Smooth muscle cell (in vitro differentiated cells): Measurements from ENCODE around the gene HCCS. TPM values are rescaled to one million over a fixed set of nuclear protein-coding genes. Genes with fewer than 3 reads are reported as not detected.

Experiments
- DNase-seq: peaks from one replicate; lab custom pipeline; 2025; ENCODE audit not compliant: unreplicated experiment; lab: John Stamatoyannopoulos, UW
- H2AFZ ChIP-seq: fragments of 200-600 bp; sonication (generic); 2 replicates; pipeline ENCODE4 v1.6.0; 2016; ENCODE audit warnings: antibody characterized with exemption, low read depth, mild to moderate bottlenecking
- H3F3A ChIP-seq: fragments of 200-600 bp; sonication (generic); 2 replicates; pipeline ENCODE4 v1.6.0; 2017; ENCODE audit warnings: antibody characterized with exemption, low read depth
- H3K27ac ChIP-seq: fragments of 200-600 bp; sonication (generic); 2 replicates; pipeline ENCODE4 v1.5.1; 2016; ENCODE audit warnings: low read depth, mild to moderate bottlenecking
- H3K27me3 ChIP-seq: fragments of 200-600 bp; sonication (generic); 2 replicates; pipeline ENCODE4 v1.6.1; 2016; ENCODE audit warnings: low read depth, mild to moderate bottlenecking
- H3K36me3 ChIP-seq: fragments of 200-600 bp; sonication (generic); 2 replicates; pipeline ENCODE4 v1.5.1; 2016; ENCODE audit warnings: low read depth
- H3K4me1 ChIP-seq: fragments of 200-600 bp; sonication (generic); 2 replicates; pipeline ENCODE4 v1.5.1; 2016; ENCODE audit warnings: low read depth
- H3K4me2 ChIP-seq: fragments of 200-600 bp; sonication (generic); 2 replicates; pipeline ENCODE4 v1.6.0; 2016; ENCODE audit warnings: mild to moderate bottlenecking
- H3K4me3 ChIP-seq: fragments of 200-600 bp; sonication (generic); 2 replicates; pipeline ENCODE4 v1.5.1; 2016; ENCODE audit warnings: mild to moderate bottlenecking
- H3K79me2 ChIP-seq: fragments of 200-600 bp; sonication (generic); 2 replicates; pipeline ENCODE4 v1.6.0; 2016; ENCODE audit warnings: low read depth, mild to moderate bottlenecking
- H3K9ac ChIP-seq: fragments of 200-600 bp; sonication (generic); 2 replicates; pipeline ENCODE4 v1.6.0; 2016; ENCODE audit warnings: low read depth
- H3K9me3 ChIP-seq: fragments of 200-600 bp; sonication (generic); replicated peaks from 2 replicates; pipeline ENCODE4 v1.5.1; 2016; ENCODE audit warnings: low read depth
- H4K20me1 ChIP-seq: fragments of 200-600 bp; sonication (generic); 2 replicates; pipeline ENCODE4 v1.6.0; 2016; ENCODE audit warnings: low read depth
- whole genome bisulfite sequencing: methylation state at CpG from one replicate; pipeline ENCODE4 v1.1.7; 2016; ENCODE audit warnings: low lambda C conversion rate; 5-methylcytosine and 5-hydroxymethylcytosine counted together
- polyA plus RNA-seq: library from polyadenylated mRNA; unstranded; fragments of >200 nt; fragmentation: Nextera tagmentation; extraction: Ambion mirVana; gene quantifications from 2 replicates; pipeline ENCODE4 v1.2.1, GENCODE V29; 2016
- total RNA-seq: library from RNA; depleted of rRNA; stranded (reverse); fragments of >200 nt; gene quantifications from 2 replicates; pipeline ENCODE4 v1.2.3, GENCODE V29; 2014
- TF ChIP-seq, protein P1 (sequence below): fragments of 200-600 bp; sonication (generic); IDR thresholded peaks from 2 replicates; pipeline ENCODE4 v1.5.1; 2017; ENCODE audit warnings: borderline replicate concordance, mild to moderate bottlenecking, antibody characterized with exemption; ENCODE audit not compliant: insufficient read depth, poor library complexity, severe bottlenecking

The HCCS gene
- total and polyA plus RNA-seq, 2 experiments from 2014 or later, result 25.8 to 27.3 TPM

DNA sequence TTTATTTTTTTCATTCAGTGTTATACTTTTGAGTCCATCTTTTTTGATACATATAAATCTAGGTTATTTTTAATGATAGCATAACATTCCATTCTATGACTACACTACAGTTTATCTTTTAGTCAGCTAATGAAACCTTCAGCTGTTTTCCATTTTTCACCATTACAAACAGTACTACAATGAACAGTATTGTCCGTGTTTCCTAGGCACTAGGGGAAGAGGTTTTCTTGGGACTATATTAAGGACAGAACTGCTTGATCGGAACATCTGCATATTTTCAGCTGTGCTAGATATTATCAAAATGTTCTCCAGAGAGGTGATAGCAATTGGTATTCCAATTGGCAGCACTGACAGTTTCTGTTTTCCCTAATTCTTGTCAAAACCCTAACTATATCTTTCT is 44.3 kb upstream of the HCCS start:
- no peaks in the 10 kb centered on the region for H3F3A ChIP-seq
- no peak overlapping the region for H3K4me3 ChIP-seq
- no peak overlapping the region for H2AFZ ChIP-seq
- H3K4me1 ChIP-seq, result no peaks in the 10 kb centered on the region
- H3K79me2 ChIP-seq, result no peaks in the 10 kb centered on the region
- H3K27me3 ChIP-seq, result no peaks in the 10 kb centered on the region
- no peaks in the 10 kb centered on the region for H3K9me3 ChIP-seq
- no peak for DNase-seq
- no peaks in the 10 kb centered on the region for H4K20me1 ChIP-seq
- no peak overlapping the region for H3K27ac ChIP-seq
- 92% methylated on average over 2 of the region's 2 CpGs for whole genome bisulfite sequencing
- TF ChIP-seq, protein P1, sequence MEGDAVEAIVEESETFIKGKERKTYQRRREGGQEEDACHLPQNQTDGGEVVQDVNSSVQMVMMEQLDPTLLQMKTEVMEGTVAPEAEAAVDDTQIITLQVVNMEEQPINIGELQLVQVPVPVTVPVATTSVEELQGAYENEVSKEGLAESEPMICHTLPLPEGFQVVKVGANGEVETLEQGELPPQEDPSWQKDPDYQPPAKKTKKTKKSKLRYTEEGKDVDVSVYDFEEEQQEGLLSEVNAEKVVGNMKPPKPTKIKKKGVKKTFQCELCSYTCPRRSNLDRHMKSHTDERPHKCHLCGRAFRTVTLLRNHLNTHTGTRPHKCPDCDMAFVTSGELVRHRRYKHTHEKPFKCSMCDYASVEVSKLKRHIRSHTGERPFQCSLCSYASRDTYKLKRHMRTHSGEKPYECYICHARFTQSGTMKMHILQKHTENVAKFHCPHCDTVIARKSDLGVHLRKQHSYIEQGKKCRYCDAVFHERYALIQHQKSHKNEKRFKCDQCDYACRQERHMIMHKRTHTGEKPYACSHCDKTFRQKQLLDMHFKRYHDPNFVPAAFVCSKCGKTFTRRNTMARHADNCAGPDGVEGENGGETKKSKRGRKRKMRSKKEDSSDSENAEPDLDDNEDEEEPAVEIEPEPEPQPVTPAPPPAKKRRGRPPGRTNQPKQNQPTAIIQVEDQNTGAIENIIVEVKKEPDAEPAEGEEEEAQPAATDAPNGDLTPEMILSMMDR, result no peak
- H3K9ac ChIP-seq, result no peak overlapping the region
- H3K4me2 ChIP-seq, result no peak overlapping the region
- H3K36me3 ChIP-seq, result no peaks in the 10 kb centered on the region

DNA sequence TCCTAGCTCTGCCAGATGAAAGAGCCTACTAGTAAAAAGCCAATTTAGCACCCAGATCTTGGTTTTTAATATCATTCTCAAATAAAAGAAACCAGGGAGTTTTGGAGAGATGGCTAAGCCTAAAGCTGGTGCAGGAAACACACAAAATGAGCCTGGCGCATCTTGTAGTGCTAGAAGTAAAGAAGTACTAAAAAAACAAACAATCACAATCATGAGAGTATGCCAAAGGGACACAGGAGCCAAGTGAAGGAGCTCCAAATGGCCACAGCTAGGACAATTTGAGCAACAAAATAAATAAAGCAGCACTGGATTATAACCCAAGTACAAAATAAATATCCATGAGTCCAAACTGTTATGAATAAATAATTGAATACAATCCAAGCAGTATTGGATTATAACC is 37.8 kb upstream of the HCCS start:
- no peak for DNase-seq
- Histone ChIP-seq H3K4me3 (no peak overlapping the region), H3K4me2 (no peak overlapping the region), H3K9ac (no peak overlapping the region), H3K27me3 (no peaks in the 10 kb centered on the region), H3K36me3 (no peaks in the 10 kb centered on the region), H3K27ac (no peak overlapping the region), H2AFZ (no peak overlapping the region), H3K4me1 (no peaks in the 10 kb centered on the region), H3K9me3 (no peaks in the 10 kb centered on the region), H4K20me1 (no peaks in the 10 kb centered on the region), H3K79me2 (no peaks in the 10 kb centered on the region), H3F3A (no peaks in the 10 kb centered on the region)
- TF ChIP-seq, protein P1, result no peak
- 77% methylated on average over 1 of the region's 1 CpG for WGBS

DNA sequence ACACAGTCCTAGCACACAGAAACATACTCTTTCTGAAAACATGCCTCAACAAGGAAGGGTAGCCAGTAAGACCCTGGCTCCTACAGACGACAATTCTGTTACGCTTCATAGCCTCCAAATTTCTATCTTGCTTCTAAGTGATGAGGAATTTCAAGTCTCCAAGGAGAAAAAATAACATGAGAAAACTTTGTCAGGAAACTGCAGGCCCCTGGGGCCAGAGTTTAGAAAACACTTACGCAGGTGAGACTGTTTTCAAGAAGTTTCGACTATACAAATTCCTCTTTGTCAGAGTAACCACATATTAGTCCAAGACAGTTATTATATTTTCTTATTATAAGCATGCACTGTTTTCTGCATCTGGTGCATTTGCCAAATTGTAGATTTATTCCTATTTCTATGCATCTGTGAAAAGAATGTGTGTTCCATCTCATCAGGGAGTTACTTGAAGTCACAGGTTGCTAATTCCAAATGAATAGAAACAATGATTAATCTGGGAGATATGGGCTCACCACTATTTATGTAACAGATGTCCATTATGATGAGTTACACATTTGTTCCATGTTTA is 30.3 kb upstream of the HCCS start:
- no peak overlapping the region for H2AFZ ChIP-seq
- no peak overlapping the region for H3K4me2 ChIP-seq
- H3K9me3 ChIP-seq, result no peaks in the 10 kb centered on the region
- DNase-seq, result no peak
- TF ChIP-seq, protein P1, result no peak
- no peaks in the 10 kb centered on the region for H3K36me3 ChIP-seq
- H3K27me3 ChIP-seq, result no peaks in the 10 kb centered on the region
- 87% methylated on average over 4 of the region's 4 CpGs for WGBS
- H3F3A ChIP-seq, result no peaks in the 10 kb centered on the region
- H3K4me1 ChIP-seq, result no peaks in the 10 kb centered on the region
- H3K4me3 ChIP-seq, result no peak overlapping the region
- H3K27ac ChIP-seq, result no peak overlapping the region
- no peaks in the 10 kb centered on the region for H3K79me2 ChIP-seq
- H4K20me1 ChIP-seq, result no peaks in the 10 kb centered on the region
- no peak overlapping the region for H3K9ac ChIP-seq

DNA sequence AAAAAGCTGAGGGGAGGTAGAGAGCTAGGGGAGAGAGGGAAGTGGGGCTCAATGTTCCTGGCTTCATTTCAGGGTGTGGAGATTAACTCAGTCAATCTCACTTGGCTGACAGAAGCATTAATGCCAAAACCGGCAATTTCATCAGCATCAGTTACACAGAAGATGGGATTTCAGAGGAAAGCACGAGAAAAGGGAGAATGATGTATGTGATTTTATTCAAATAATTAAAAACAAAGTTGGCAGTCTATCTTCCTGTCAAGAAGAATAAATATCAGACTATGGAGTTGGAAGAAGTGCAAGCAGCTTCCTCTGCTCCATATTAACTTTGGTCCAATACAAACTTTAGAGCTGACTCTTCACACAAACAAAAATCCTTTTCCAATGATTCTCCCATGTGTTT is 29.6 kb upstream of the HCCS start:
- no peak overlapping the region for H3K4me2 ChIP-seq
- no peaks in the 10 kb centered on the region for H3F3A ChIP-seq
- H3K9ac ChIP-seq, result no peak overlapping the region
- no peaks in the 10 kb centered on the region for H4K20me1 ChIP-seq
- no peaks in the 10 kb centered on the region for H3K79me2 ChIP-seq
- no peaks in the 10 kb centered on the region for H3K4me1 ChIP-seq
- DNase-seq, result no peak
- no peak overlapping the region for H3K27ac ChIP-seq
- H3K36me3 ChIP-seq, result no peaks in the 10 kb centered on the region
- no peaks in the 10 kb centered on the region for H3K27me3 ChIP-seq
- no peak overlapping the region for H2AFZ ChIP-seq
- H3K4me3 ChIP-seq, result no peak overlapping the region
- WGBS, result 63% methylated on average over 2 of the region's 2 CpGs
- no peaks in the 10 kb centered on the region for H3K9me3 ChIP-seq
- TF ChIP-seq, protein P1, result no peak
